Ascending aorta (tissue), 2 donors: ENCODE results near the gene MIA. TPM values are rescaled to one million over a fixed set of nuclear protein-coding genes. Genes with fewer than 3 reads are reported as not detected.
A peak's percentile ranks its signal among the peaks of the same experiment; 100 is the strongest.

ENCODE experiments used
- DNase-seq, 2 donors: peaks; one replicate each; pipeline ENCODE4 v3.0.0-alpha.2; 2019; ENCODE audit warnings: low spot score in 2 of 2
- H3K27ac ChIP-seq, 2 donors: fragments of 200-600 bp; sonication (generic); one replicate each; pipeline ENCODE4 v1.5.1; 2016 to 2017; ENCODE audit warnings: mild to moderate bottlenecking in 1 of 2
- H3K27me3 ChIP-seq: fragments of 200-600 bp; sonication (generic); one replicate; pipeline ENCODE4 v1.5.1; 2017
- H3K36me3 ChIP-seq, 2 donors: fragments of 200-600 bp; sonication (generic); one replicate each; pipeline ENCODE4 v1.5.1; 2016
- H3K4me1 ChIP-seq, 2 donors: fragments of 200-600 bp; sonication (generic); one replicate each; pipeline ENCODE4 v1.5.1; 2016 to 2017; ENCODE audit warnings: mild to moderate bottlenecking in 1 of 2
- H3K4me3 ChIP-seq, 2 donors: fragments of 200-600 bp; sonication (generic); one replicate each; pipeline ENCODE4 v1.5.1; 2016 to 2017; ENCODE audit warnings: mild to moderate bottlenecking in 1 of 2
- H3K9me3 ChIP-seq, 2 donors: fragments of 200-600 bp; sonication (generic); one replicate each; pipeline ENCODE4 v1.5.1; 2016
- CTCF ChIP-seq, 3 experiments: fragments of 200-600 bp in 2 of 3; fragments of 450-650 bp in 1 of 3; sonication (generic) in 2 of 3; IDR thresholded peaks; one replicate each; pipeline ENCODE4 v1.5.1; 2016 to 2019; ENCODE audit warnings: antibody characterized with exemption in 3 of 3, mild to moderate bottlenecking in 1 of 3, moderate library complexity in 1 of 3
- intact Hi-C: fragments of 100-400 bp; cut with DNase I; formaldehyde crosslinking; loops from one replicate; pipeline ENCODE4 v1.15.1; 2023
- total RNA-seq: library from RNA; depleted of rRNA; stranded (reverse); fragments of >200 nt; gene quantifications from one replicate; pipeline ENCODE4 v1.1.0, GENCODE V29; 2016

MIA gene
- total RNA-seq, 1 donor from 2014 or later, result not detected

DNA sequence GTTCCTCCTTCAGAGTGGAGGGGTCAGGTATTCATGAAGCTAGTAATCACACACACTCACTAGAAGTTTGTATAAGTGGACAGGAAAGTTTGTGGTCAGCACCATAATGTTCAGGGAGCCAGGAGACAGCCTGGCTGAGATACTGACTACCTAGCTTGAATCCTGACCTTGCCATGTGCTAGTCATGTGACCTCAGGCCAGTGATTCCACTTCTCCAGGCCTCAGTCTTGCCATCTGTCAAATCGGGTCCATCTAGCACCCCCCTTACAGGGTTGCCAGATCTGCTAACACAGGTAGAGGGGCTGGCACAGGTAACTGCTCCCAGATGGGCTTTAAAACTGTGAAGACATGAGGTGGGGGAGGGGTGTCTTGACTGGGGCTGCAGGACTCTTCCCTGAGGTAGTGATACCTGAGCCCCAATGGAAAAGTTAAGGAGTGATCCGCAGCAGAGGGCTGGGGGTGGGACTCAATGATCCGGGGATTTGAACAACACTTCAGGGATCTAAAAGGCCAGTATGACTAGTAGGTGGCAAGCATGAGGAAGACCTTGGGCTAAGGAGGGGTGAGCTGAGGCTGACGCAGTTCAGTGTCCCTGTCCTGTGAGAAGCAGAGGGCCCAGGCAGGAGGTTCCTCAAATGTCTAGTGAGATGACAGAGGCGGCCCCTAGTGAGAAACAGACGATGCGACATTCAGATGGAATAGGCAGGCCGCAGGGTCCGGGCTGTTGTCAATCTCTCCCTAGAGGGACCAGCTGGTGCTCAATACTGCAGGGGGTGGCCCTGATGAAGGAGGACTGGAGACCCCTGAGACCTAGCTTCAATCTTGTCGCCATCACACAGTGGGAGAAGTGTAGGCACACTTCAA is 33.6 kb upstream of the MIA start:
- DNase-seq, result no peak
- no peaks in the 10 kb centered on the region for H3K9me3 ChIP-seq
- intact Hi-C loops, result no loop called here
- no peak overlapping the region for H3K4me3 ChIP-seq
- H3K4me1 ChIP-seq, result peaks cover 6 to 11% of the 10 kb centered on the region in 2 donors
- H3K27ac ChIP-seq, result peak overlapping the region; percentile 66 to 75
- no peaks in the 10 kb centered on the region for H3K27me3 ChIP-seq
- TF ChIP-seq CTCF (IDR thresholded peaks at IDR 0.05), result no peak
- H3K36me3 ChIP-seq, result peaks cover 32 to 34% of the 10 kb centered on the region in 2 donors

DNA sequence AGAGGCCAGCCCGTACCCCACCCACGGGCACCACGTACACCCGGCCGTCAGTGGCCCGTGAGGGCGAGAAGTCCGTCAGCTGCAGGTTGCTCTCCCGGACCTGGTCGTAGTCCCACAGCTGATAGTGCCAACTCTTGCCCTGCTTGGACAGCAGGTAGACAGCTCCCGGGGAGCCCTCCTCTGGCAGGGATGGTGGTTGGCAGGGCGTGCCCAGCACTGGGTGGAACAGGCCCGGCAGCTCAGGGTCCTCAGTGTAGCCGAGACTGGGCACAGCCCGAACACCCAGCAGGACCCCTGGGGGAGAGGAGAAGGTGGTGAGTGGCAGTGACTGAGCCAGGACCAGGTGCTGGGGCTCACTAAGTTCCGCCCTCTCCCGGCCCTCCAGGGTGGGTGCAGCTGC is 32.8 kb upstream of the MIA start:
- intact Hi-C loops, result no loop called here
- H3K4me1 ChIP-seq, result peaks cover 6 to 11% of the 10 kb centered on the region in 2 donors
- H3K36me3 ChIP-seq, result peaks cover 24 to 27% of the 10 kb centered on the region in 2 donors
- no peak overlapping the region for H3K27ac ChIP-seq
- no peak for TF ChIP-seq CTCF (IDR thresholded peaks at IDR 0.05)
- no peaks in the 10 kb centered on the region for H3K27me3 ChIP-seq
- no peak for DNase-seq
- no peaks in the 10 kb centered on the region for H3K9me3 ChIP-seq
- H3K4me3 ChIP-seq, result no peak overlapping the region

DNA sequence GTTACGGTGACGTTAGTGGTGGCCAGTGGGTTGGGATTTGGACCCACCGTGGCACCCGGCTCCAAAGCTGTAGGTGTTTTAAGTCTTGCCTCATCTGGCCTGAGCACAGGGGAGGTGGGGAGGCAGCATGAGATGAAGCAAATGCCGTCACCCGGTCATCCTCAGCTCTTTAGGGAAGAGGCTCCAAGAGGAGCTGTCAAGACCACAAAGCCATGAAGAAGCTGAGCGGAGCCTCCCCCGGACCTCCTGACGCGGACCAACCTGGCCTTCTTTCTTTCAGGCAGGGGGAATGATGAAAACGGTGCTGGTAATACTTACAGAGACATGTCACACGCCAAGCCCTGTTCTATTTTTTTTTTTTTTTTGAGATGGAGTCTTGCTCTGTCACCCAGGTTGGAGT is 32.4 kb upstream of the MIA start:
- peaks cover 20 to 24% of the 10 kb centered on the region in 2 donors for H3K36me3 ChIP-seq
- peaks cover 6 to 11% of the 10 kb centered on the region in 2 donors for H3K4me1 ChIP-seq
- no peaks in the 10 kb centered on the region for H3K27me3 ChIP-seq
- no peak for DNase-seq
- TF ChIP-seq CTCF (IDR thresholded peaks at IDR 0.05), result no peak
- intact Hi-C loops, result no loop called here
- no peak overlapping the region for H3K27ac ChIP-seq
- H3K9me3 ChIP-seq, result no peaks in the 10 kb centered on the region
- no peak overlapping the region for H3K4me3 ChIP-seq

DNA sequence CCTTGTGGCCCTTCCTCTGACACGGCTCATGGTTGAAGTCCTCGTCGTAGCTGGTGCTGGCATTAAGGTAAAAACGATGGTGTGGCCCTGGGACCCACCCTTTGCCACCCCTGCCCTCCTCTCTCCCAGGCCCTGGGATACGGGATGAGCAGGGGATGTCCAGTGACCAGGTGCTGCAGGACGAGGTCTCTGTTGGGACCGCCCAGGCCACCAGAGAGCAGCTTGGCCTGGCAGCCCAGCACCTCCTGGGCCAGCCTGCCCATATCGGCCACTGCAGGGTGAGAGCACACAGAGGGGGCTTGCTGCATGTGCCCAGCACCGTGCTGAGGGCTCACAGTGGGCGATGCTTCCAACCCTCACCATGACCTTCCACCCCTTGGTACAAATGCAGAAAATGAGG is 31.4 kb upstream of the MIA start:
- Histone ChIP-seq H3K9me3 (no peaks in the 10 kb centered on the region), H3K36me3 (peaks cover 17 to 18% of the 10 kb centered on the region in 2 donors), H3K4me3 (no peak overlapping the region), H3K4me1 (peaks cover 6 to 11% of the 10 kb centered on the region in 2 donors), H3K27ac (no peak overlapping the region), H3K27me3 (no peaks in the 10 kb centered on the region)
- TF ChIP-seq CTCF (IDR thresholded peaks at IDR 0.05), result no peak
- intact Hi-C loops, result no loop called here
- DNase-seq, result no peak

DNA sequence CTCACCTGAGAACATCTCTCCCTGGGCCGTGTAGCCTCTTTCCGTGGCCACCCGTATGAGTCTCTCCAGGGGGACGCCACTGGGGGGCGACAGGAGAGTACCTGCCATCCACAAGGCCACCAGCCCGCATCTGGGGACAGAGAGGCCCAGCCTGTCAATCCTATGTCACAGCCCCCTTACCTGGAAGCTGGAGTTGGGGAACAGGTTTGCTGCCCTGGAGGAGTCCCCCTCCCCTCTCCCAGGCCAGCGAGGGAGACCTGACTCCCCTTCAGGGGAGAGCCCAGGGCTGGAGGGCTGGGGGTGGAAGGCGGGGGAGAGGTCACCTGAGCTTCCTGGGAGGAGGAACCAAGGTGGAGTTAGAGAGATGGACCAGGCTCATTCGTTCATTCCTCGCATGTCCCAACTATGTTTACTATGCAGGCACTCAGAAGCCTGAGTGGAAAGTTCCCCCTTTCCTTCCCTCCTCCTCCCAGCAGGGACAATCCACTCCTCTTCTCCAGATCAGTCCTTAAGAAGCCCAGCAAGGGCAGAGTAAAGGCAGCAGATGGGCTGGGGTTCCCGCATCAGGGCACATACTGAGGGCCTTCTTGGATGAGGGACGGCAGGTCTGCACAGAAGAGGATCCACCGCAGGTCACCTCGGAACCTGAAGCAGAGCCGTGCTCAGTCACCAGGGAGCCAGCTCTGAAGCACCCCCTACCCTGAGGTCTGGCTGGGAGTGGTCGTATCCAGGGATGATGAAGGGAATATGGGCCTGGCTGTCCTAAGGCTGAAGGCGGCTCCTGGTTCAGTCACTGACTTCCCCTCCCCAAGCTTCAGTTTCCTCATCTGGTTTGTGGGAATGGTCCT is 30.5 kb upstream of the MIA start:
- H3K27me3 ChIP-seq, result no peaks in the 10 kb centered on the region
- H3K36me3 ChIP-seq, result peaks cover 8 to 9% of the 10 kb centered on the region in 2 donors
- no peak overlapping the region for H3K4me3 ChIP-seq
- H3K4me1 ChIP-seq, result peaks cover 8 to 17% of the 10 kb centered on the region in 2 donors
- no peaks in the 10 kb centered on the region for H3K9me3 ChIP-seq
- TF ChIP-seq CTCF (IDR thresholded peaks at IDR 0.05), result peak in 1 of 3 experiments; percentile 19
- H3K27ac ChIP-seq, result peak overlapping the region; percentile 5 to 9
- DNase-seq, result no peak
- intact Hi-C loops, result no loop called here
